ENCODE measurements around the gene SCUBE1.

DNA sequence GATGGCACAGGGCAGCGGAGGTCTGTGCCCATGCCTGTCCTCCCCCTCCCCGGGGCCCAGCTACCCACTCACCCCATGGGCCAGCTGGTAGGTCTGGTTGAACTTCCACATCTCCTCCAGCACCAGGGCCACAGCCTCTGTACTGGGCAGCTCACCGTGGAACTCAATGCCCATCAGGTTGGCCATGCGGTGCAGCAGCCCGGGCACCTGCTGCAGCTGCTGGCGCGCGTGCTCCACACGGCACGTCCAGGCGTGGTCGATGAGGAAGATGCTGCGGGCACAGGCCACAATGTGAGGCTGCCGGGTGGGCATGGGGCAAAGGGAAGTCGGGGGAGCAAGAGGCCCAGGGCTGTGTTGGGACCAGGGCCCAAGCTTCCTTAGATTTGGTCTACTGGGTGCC is 162.5 kb downstream of the SCUBE1 start:
- TF ChIP-seq, protein P1, sequence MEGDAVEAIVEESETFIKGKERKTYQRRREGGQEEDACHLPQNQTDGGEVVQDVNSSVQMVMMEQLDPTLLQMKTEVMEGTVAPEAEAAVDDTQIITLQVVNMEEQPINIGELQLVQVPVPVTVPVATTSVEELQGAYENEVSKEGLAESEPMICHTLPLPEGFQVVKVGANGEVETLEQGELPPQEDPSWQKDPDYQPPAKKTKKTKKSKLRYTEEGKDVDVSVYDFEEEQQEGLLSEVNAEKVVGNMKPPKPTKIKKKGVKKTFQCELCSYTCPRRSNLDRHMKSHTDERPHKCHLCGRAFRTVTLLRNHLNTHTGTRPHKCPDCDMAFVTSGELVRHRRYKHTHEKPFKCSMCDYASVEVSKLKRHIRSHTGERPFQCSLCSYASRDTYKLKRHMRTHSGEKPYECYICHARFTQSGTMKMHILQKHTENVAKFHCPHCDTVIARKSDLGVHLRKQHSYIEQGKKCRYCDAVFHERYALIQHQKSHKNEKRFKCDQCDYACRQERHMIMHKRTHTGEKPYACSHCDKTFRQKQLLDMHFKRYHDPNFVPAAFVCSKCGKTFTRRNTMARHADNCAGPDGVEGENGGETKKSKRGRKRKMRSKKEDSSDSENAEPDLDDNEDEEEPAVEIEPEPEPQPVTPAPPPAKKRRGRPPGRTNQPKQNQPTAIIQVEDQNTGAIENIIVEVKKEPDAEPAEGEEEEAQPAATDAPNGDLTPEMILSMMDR (IDR thresholded peaks at IDR 0.05) = no peak
- TF ChIP-seq EZH2 (IDR thresholded peaks at IDR 0.05) = no peak
- no peak for TF ChIP-seq EZH2phosphoT487 (IDR thresholded peaks at IDR 0.05)
